PFSK-1 (cell line): ENCODE measurements around the gene RASGRF1.

Source experiments
- FOXP2 ChIP-seq: optimal IDR thresholded peaks from 2 replicates; pipeline ENCODE3; 2011; ENCODE audit warnings: borderline replicate concordance, control low read depth, inconsistent platforms; ENCODE audit not compliant: insufficient read depth; ENCODE audit errors: extremely low read length, extremely low read depth
- POLR2AphosphoS5 ChIP-seq: IDR thresholded peaks from 2 replicates; pipeline ENCODE4 v1.6.1; 2012; ENCODE audit warnings: low read depth, mild to moderate bottlenecking, control low read depth, low read length, moderate library complexity
- SIN3A ChIP-seq: IDR thresholded peaks from 2 replicates; pipeline ENCODE4 v1.6.1; 2012; ENCODE audit warnings: mild to moderate bottlenecking, low read length, moderate library complexity, borderline replicate concordance; ENCODE audit not compliant: insufficient read depth
- TAF1 ChIP-seq: IDR thresholded peaks from 2 replicates; pipeline ENCODE4 v1.6.1; 2012; ENCODE audit warnings: low read length, control low read depth, borderline replicate concordance; ENCODE audit not compliant: insufficient read depth
- TF ChIP-seq, protein P1 (sequence below), 2 experiments: IDR thresholded peaks; 2 replicates each; pipeline versions ENCODE4 v1.6.1 to v1.8.0; 2011 to 2012; ENCODE audit warnings: low read depth in 2 of 2, low read length in 2 of 2, control low read depth in 1 of 2, inconsistent platforms in 1 of 2, mild to moderate bottlenecking in 1 of 2, moderate library complexity in 1 of 2; ENCODE audit not compliant: insufficient read depth in 1 of 2

DNA sequence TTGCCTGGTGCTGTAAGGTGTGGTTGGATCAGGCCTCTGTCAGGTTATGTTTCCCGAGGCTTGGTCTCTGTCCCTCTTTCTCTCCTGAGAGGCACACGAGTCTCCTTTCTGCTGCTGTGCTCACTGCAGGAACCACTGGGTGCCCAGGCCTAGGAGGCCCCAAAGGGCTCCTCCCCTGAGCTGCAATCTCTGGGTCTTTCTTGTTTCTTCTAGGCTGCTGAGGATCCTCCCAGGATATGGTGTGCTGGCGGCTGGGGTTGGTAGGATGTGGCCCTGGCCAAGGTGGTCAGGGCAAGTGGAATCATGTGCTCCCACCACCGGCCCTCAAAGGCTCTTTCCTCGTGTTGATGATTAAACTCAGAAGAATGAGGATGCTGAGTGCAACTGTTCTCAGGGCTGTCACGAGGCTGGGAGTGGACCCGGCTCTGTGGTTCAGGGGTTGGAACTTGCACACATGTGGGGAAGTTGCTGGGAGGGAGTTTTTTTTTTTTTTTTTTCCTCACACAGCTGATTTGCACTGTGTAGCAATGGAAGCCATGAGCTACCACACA, 102.1 kb downstream of the RASGRF1 start:
- TF ChIP-seq TAF1: no peak
- TF ChIP-seq, protein P1, sequence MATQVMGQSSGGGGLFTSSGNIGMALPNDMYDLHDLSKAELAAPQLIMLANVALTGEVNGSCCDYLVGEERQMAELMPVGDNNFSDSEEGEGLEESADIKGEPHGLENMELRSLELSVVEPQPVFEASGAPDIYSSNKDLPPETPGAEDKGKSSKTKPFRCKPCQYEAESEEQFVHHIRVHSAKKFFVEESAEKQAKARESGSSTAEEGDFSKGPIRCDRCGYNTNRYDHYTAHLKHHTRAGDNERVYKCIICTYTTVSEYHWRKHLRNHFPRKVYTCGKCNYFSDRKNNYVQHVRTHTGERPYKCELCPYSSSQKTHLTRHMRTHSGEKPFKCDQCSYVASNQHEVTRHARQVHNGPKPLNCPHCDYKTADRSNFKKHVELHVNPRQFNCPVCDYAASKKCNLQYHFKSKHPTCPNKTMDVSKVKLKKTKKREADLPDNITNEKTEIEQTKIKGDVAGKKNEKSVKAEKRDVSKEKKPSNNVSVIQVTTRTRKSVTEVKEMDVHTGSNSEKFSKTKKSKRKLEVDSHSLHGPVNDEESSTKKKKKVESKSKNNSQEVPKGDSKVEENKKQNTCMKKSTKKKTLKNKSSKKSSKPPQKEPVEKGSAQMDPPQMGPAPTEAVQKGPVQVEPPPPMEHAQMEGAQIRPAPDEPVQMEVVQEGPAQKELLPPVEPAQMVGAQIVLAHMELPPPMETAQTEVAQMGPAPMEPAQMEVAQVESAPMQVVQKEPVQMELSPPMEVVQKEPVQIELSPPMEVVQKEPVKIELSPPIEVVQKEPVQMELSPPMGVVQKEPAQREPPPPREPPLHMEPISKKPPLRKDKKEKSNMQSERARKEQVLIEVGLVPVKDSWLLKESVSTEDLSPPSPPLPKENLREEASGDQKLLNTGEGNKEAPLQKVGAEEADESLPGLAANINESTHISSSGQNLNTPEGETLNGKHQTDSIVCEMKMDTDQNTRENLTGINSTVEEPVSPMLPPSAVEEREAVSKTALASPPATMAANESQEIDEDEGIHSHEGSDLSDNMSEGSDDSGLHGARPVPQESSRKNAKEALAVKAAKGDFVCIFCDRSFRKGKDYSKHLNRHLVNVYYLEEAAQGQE (IDR thresholded peaks at IDR 0.05; ENCODE audit: insufficient read depth in 1 of 2, low read depth in 2 of 2, low read length in 2 of 2): no peak
- TF ChIP-seq POLR2AphosphoS5: no peak
- no peak for TF ChIP-seq SIN3A
- no peak for TF ChIP-seq FOXP2
